ENCODE measurements around the gene ZNF471. TPM values are rescaled to one million over a fixed set of nuclear protein-coding genes. Genes with fewer than 3 reads are reported as not detected.

ZNF471 gene
- total RNA-seq, 1 experiment from 2014 or later: 0.34 TPM

DNA sequence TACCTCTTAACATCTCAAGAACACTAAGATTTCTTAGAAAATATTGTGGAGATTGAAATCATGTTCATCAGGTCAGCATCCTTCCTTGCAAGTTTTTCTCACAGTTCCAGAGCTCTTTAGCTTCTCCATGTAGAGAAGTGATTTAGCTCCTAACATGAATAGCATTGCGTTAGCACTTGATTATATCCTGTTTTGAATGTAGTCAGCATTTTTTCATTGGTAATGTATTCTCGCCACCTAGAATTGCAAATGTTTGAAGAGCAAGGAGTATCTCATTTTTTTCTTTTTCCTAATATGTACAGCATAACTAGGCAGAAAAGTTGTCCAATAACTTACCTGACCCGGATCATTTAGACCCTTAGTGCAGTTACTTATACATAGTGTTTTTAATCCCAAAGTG, 66.3 kb downstream of the ZNF471 start:
- DNase-seq (ENCODE audit: low read depth): no peak

DNA sequence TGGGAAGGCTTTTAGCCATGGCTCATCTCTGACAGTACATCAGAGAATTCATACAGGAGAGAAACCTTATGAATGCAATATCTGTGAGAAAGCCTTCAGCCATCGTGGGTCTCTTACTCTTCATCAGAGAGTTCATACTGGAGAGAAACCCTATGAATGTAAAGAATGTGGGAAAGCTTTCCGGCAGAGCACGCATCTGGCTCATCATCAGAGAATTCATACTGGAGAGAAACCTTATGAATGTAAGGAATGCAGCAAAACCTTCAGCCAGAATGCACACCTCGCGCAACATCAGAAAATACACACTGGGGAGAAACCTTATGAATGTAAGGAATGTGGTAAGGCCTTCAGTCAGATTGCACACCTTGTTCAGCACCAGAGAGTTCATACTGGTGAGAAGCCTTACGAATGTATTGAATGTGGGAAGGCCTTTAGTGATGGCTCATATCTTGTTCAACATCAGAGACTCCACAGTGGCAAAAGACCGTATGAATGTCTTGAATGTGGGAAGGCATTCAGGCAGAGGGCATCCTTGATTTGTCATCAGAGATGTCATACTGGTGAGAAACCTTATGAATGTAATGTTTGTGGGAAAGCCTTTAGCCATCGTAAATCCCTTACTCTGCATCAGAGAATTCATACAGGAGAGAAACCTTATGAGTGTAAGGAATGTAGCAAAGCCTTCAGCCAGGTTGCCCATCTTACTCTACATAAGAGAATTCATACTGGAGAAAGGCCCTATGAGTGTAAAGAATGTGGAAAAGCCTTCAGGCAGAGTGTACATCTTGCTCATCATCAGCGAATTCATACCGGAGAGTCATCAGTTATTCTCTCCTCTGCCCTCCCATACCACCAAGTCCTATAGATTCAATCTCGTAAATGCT, 70.3 kb downstream of the ZNF471 start:
- no peak for DNase-seq (ENCODE audit: low read depth)

Other genes with a start within 250 kb of the ZNF471 start
- gene EDDM13, start 235.1 kb upstream of the ZNF471 start, total RNA-seq (2014; rRNA removed; shearing (Covaris generic)): not detected in 2 replicates
- gene ZSCAN5A, start 193.0 kb upstream of the ZNF471 start, total RNA-seq (2014; rRNA removed; shearing (Covaris generic)): 20.7 TPM in 2 replicates
- gene ZNF582, start 114.3 kb upstream of the ZNF471 start, total RNA-seq (2014; rRNA removed; shearing (Covaris generic)): 2.0 and 4.6 TPM in 2 replicates
- 3.9 and 4.1 TPM in 2 replicates for gene ZNF583, start 103.5 kb upstream of the ZNF471 start, total RNA-seq (2014; rRNA removed; shearing (Covaris generic))
- 1.4 and 8.1 TPM in 2 replicates for gene ZNF667, start 30.5 kb upstream of the ZNF471 start, total RNA-seq (2014; rRNA removed; shearing (Covaris generic))
- 3.1 and 10.8 TPM in 2 replicates for gene ZFP28, start 31.1 kb downstream of the ZNF471 start, total RNA-seq (2014; rRNA removed; shearing (Covaris generic))
- gene ZNF470, start 59.6 kb downstream of the ZNF471 start, total RNA-seq (2014; rRNA removed; shearing (Covaris generic)): 1.2 TPM in 2 replicates
- 3.9 and 6.2 TPM in 2 replicates for gene ZNF71, start 87.4 kb downstream of the ZNF471 start, total RNA-seq (2014; rRNA removed; shearing (Covaris generic))
- not detected in 2 replicates for gene SMIM17, start 135.3 kb downstream of the ZNF471 start, total RNA-seq (2014; rRNA removed; shearing (Covaris generic))
- 0.40 and 1.3 TPM in 2 replicates for gene ZNF835, start 163.9 kb downstream of the ZNF471 start, total RNA-seq (2014; rRNA removed; shearing (Covaris generic))

Data from Daoy (cell line).